ENCODE data around the gene SLC29A2. TPM values are rescaled to one million over a fixed set of nuclear protein-coding genes. Genes with fewer than 3 reads are reported as not detected.
A peak's percentile ranks its signal among the peaks of the same experiment; 100 is the strongest.

SLC29A2 gene
- total RNA-seq, 1 donor from 2014 or later, result 6.9 TPM

DNA sequence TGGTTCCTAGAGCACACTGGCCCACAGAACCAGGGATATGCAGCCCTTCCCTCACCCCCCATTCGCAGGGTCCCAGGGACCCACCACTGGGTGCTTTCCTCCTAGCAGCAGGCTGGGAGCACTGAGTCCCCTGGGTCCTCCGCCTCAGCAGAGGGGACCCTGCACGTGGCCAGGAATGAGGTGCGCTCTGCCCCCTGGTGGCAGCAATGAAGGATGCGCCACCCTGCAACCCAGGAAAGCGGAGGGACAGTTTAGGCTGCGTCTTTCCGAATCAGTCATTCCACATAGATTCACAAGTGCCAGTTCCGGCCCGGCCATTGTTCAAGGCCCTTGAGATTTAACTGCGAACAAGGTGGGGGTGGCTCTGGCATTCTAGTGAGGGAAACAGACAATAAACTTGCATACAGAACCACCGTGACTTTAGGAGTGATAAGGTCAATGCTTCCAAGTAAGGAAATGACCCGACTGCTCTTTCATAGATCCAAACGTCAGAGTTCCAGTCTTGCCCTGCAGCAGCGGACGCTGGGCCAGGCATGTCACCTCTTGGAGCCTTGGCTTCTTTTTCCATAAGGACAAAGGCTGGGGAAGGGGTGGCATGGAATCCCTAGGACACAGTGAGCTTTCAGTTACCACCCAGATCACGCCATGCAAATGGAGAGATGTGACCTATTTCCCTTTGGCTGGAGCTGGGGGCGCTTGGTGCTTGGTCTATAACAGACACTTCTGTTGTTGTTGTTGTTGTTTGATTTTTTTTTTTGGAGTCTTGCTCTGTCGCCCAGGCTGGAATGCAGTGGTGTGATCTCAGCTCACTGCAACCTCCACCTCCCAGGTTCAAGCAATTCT, 43.0 kb downstream of the SLC29A2 start:
- H3K4me3 Mint-ChIP-seq, result peak overlapping the region; percentile 64
- H2AFZ ChIP-seq (replicated peaks), result peak overlapping the region; percentile 83

DNA sequence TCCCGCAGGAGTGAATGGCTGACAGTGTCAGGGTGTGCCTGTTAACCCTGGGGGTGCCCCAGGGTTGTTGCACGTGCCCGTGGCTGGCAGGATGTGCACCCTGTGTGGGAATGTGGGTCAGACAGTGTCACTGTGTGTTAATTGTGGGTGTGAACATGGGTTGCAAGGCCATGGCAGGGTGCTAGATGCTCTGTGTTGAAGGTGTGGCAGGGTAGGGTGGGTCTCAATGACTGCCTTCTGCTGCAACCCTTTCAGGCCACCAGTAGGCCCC, 43.6 kb downstream of the SLC29A2 start:
- Histone ChIP-seq H3K9me3 (ENCODE audit: low read depth) (no peaks in the 10 kb centered on the region), H4K20me1 (ENCODE audit: low read depth) (no peaks in the 10 kb centered on the region), H3K4me2 (no peak overlapping the region), H3K9ac (no peak overlapping the region), H3K79me2 (ENCODE audit: low read depth) (no peaks in the 10 kb centered on the region), H3K4me3 (no peak overlapping the region), H3K27me3 (peaks cover 3% of the 10 kb centered on the region), H3K36me3 (no peaks in the 10 kb centered on the region), H2AFZ (replicated peaks) (no peak overlapping the region), H3K27ac (no peak overlapping the region), H3F3A (ENCODE audit: low read depth) (no peaks in the 10 kb centered on the region), H3K4me1 (peaks cover 11% of the 10 kb centered on the region)
- Mint-ChIP-seq H3K27me3 (ENCODE audit: insufficient read depth, low read depth) (peaks cover 16% of the 10 kb centered on the region), H3K9me3 (no peaks in the 10 kb centered on the region), H3K4me1 (peaks cover 45% of the 10 kb centered on the region), H3K36me3 (no peaks in the 10 kb centered on the region), H3K4me3 (no peak overlapping the region), H3K27ac (no peak overlapping the region)
- no peak for TF ChIP-seq EZH2phosphoT487 (IDR thresholded peaks at IDR 0.05)
- TF ChIP-seq, protein P1, sequence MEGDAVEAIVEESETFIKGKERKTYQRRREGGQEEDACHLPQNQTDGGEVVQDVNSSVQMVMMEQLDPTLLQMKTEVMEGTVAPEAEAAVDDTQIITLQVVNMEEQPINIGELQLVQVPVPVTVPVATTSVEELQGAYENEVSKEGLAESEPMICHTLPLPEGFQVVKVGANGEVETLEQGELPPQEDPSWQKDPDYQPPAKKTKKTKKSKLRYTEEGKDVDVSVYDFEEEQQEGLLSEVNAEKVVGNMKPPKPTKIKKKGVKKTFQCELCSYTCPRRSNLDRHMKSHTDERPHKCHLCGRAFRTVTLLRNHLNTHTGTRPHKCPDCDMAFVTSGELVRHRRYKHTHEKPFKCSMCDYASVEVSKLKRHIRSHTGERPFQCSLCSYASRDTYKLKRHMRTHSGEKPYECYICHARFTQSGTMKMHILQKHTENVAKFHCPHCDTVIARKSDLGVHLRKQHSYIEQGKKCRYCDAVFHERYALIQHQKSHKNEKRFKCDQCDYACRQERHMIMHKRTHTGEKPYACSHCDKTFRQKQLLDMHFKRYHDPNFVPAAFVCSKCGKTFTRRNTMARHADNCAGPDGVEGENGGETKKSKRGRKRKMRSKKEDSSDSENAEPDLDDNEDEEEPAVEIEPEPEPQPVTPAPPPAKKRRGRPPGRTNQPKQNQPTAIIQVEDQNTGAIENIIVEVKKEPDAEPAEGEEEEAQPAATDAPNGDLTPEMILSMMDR (IDR thresholded peaks at IDR 0.05), result no peak
- TF ChIP-seq EZH2 (IDR thresholded peaks at IDR 0.05), result no peak
- DNase-seq (ENCODE audit: low spot score), result no peak

More for the DNA sequence above, 43.0 kb downstream of the SLC29A2 start:
- no peaks in the 10 kb centered on the region for H4K20me1 ChIP-seq (ENCODE audit: low read depth)
- Mint-ChIP-seq H3K9me3 (no peaks in the 10 kb centered on the region), H3K27me3 (ENCODE audit: insufficient read depth, low read depth) (peaks cover 12% of the 10 kb centered on the region), H3K27ac (peak overlapping the region; percentile 57), H3K4me1 (peaks cover 39% of the 10 kb centered on the region), H3K36me3 (no peaks in the 10 kb centered on the region)
- peaks cover 3% of the 10 kb centered on the region for H3K27me3 ChIP-seq
- H3K9me3 ChIP-seq (ENCODE audit: low read depth), result no peaks in the 10 kb centered on the region
- peak; percentile 86 for DNase-seq (ENCODE audit: low spot score)
- TF ChIP-seq, protein P1 (IDR thresholded peaks at IDR 0.05), result peak; percentile 97
- TF ChIP-seq EZH2 (IDR thresholded peaks at IDR 0.05) (peak; percentile 33), EZH2phosphoT487 (IDR thresholded peaks at IDR 0.05) (no peak)
- H3K79me2 ChIP-seq (ENCODE audit: low read depth), result no peaks in the 10 kb centered on the region
- peak overlapping the region; percentile 65 for H3K4me2 ChIP-seq
- H3K36me3 ChIP-seq, result no peaks in the 10 kb centered on the region
- H3K27ac ChIP-seq, result no peak overlapping the region
- H3K9ac ChIP-seq, result no peak overlapping the region
- H3K4me1 ChIP-seq, result peaks cover 11% of the 10 kb centered on the region
- H3F3A ChIP-seq (ENCODE audit: low read depth), result no peaks in the 10 kb centered on the region
- H3K4me3 ChIP-seq, result no peak overlapping the region

DNA sequence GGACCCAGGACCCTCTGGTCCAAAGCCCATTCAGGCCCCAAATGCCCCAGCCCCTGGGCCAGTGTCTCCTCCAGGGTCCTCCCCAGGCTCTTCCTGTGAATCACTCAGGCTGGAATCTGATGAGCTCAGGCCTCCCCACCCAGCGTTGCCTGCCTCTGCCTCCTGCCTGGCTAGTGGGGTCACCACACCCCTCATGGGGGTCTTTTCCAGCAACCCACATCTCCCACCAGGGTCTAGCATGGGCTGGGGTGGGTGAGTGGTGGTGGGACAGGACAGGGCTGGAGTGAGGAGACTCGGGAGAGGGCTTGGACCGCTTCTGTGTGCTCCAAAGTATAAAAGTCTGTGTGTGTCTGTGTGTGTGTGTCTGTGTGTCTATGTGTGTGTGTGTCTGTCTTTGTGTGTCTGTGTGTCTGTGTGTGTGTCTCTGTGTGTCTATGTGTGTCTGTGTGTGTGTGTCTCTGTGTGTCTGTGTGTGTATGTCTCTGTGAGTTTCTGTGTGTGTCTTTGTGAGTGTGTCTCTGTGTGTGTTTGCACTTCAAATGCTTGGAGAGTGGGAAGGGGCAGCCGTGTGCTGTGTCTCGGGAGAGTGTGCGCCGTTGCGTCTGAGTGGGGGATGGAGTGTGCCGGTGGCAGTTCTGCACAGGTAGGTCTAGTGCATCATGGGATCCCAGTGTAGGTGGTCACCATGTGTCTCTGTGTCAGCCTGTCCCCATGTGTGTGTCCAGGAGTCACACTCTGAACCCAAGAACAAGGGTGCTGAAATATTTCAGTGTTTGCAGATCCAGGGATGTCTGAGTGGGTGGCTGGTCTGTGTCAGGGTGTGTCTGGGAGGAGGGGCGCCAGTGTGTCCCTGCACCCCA, 44.2 kb downstream of the SLC29A2 start:
- Histone ChIP-seq H3K4me3 (no peak overlapping the region), H3K9ac (no peak overlapping the region), H3K4me2 (no peak overlapping the region), H3K27me3 (peaks cover 3% of the 10 kb centered on the region), H3K36me3 (no peaks in the 10 kb centered on the region), H3K9me3 (ENCODE audit: low read depth) (no peaks in the 10 kb centered on the region), H4K20me1 (ENCODE audit: low read depth) (no peaks in the 10 kb centered on the region), H2AFZ (replicated peaks) (no peak overlapping the region), H3K79me2 (ENCODE audit: low read depth) (no peaks in the 10 kb centered on the region), H3K4me1 (peaks cover 11% of the 10 kb centered on the region), H3F3A (ENCODE audit: low read depth) (no peaks in the 10 kb centered on the region), H3K27ac (no peak overlapping the region)
- peak overlapping the region; percentile 34 for H3K4me3 Mint-ChIP-seq
- H3K36me3 Mint-ChIP-seq, result no peaks in the 10 kb centered on the region
- H3K27me3 Mint-ChIP-seq (ENCODE audit: insufficient read depth, low read depth), result peaks cover 19% of the 10 kb centered on the region
- peaks cover 48% of the 10 kb centered on the region for H3K4me1 Mint-ChIP-seq
- TF ChIP-seq EZH2 (IDR thresholded peaks at IDR 0.05), result no peak
- TF ChIP-seq, protein P1 (IDR thresholded peaks at IDR 0.05), result no peak
- H3K9me3 Mint-ChIP-seq, result no peaks in the 10 kb centered on the region
- H3K27ac Mint-ChIP-seq, result peak overlapping the region; percentile 51
- DNase-seq (ENCODE audit: low spot score), result no peak

All from neural progenitor cell (in vitro differentiated cells).